Thoracic aorta (tissue), 2 donors: ENCODE data around the gene AVEN. TPM values are rescaled to one million over a fixed set of nuclear protein-coding genes. Genes with fewer than 3 reads are reported as not detected.
"Not testable (repeated sequence)": the region's sequence is repeated elsewhere in the genome, so short reads cannot be mapped to it uniquely, and the experiment has no call there.

Experiments used
- ATAC-seq: fragments of 150-250 bp; one replicate; pipeline ENCODE4 v1.8.0; 2017; ENCODE audit warnings: low read depth; ENCODE audit not compliant: insufficient number of reproducible peaks, low FRiP score
- DNase-seq: peaks from one replicate; pipeline ENCODE4 v3.0.0-alpha.2; 2020; ENCODE audit warnings: low spot score
- H3K27ac ChIP-seq, 2 donors: fragments of 200-600 bp; sonication (generic); 1 replicate in 1 of 2; 2 replicates in 1 of 2; pipeline ENCODE4 v1.5.1; 2016; ENCODE audit warnings: mild to moderate bottlenecking in 2 of 2, moderate library complexity in 2 of 2
- H3K27me3 ChIP-seq: fragments of 200-600 bp; sonication (generic); replicated peaks from 2 replicates; pipeline ENCODE4 v1.6.0; 2016; ENCODE audit warnings: mild to moderate bottlenecking; ENCODE audit not compliant: insufficient read depth
- H3K36me3 ChIP-seq: fragments of 200-600 bp; sonication (generic); one replicate; pipeline ENCODE4 v1.5.1; 2016
- H3K4me1 ChIP-seq, 2 donors: fragments of 200-600 bp; sonication (generic); 1 replicate in 1 of 2; 2 replicates in 1 of 2; pipeline versions ENCODE4 v1.5.1 to v1.6.0; 2016; ENCODE audit warnings: low read depth in 2 of 2, mild to moderate bottlenecking in 1 of 2; ENCODE audit not compliant: control insufficient read depth in 1 of 2
- H3K4me3 ChIP-seq: fragments of 200-600 bp; sonication (generic); 2 replicates; pipeline ENCODE4 v1.5.1; 2016; ENCODE audit warnings: mild to moderate bottlenecking
- H3K9me3 ChIP-seq: fragments of 200-600 bp; sonication (generic); 2 replicates; pipeline ENCODE4 v1.5.1; 2016
- total RNA-seq, 2 donors: library from RNA; depleted of rRNA; stranded (reverse); fragments of >200 nt; gene quantifications; one replicate each; pipeline versions ENCODE4 v1.1.0 to v1.2.3, GENCODE V29; 2016
- TF ChIP-seq, protein P1 (sequence below): fragments of 200-600 bp; sonication (generic); IDR thresholded peaks from one replicate; pipeline ENCODE4 v1.5.1; 2019; ENCODE audit warnings: antibody characterized with exemption

The AVEN gene
- total RNA-seq, 2 donors from 2014 or later: 26.5 to 29.0 TPM

GRCh38 chr15:33826201-33826600 lies 212.8 kb downstream of the AVEN start:
- Histone ChIP-seq H3K4me3 (no peak overlapping the region), H3K36me3 (no peaks in the 10 kb centered on the region), H3K27me3 (no peaks in the 10 kb centered on the region), H3K4me1 (no peaks in the 10 kb centered on the region), H3K27ac (no peak overlapping the region), H3K9me3 (no peaks in the 10 kb centered on the region)
- ATAC-seq (no peak), DNase-seq (no peak)
- TF ChIP-seq, protein P1, sequence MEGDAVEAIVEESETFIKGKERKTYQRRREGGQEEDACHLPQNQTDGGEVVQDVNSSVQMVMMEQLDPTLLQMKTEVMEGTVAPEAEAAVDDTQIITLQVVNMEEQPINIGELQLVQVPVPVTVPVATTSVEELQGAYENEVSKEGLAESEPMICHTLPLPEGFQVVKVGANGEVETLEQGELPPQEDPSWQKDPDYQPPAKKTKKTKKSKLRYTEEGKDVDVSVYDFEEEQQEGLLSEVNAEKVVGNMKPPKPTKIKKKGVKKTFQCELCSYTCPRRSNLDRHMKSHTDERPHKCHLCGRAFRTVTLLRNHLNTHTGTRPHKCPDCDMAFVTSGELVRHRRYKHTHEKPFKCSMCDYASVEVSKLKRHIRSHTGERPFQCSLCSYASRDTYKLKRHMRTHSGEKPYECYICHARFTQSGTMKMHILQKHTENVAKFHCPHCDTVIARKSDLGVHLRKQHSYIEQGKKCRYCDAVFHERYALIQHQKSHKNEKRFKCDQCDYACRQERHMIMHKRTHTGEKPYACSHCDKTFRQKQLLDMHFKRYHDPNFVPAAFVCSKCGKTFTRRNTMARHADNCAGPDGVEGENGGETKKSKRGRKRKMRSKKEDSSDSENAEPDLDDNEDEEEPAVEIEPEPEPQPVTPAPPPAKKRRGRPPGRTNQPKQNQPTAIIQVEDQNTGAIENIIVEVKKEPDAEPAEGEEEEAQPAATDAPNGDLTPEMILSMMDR: no peak

DNA sequence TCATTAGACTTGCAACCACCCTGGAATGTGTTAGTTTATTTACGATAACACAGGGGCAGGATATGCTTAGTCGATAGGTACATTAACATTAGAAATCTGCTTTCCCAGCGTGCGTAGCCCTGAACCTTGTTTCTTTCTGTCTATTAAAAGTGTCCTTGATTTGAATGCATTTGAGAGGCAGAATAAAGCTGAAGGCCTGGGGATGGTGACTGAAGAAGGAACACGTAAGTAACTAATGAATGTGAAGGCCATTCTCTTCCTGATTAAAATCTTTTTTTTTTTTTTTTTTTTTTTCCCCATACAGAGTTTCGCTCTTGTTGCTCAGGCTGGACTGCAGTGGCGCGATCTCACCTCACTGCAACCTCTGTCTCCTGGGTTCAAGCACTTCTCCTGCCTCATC lies 213.6 kb downstream of the AVEN start:
- no peak for ATAC-seq
- H3K36me3 ChIP-seq: no peaks in the 10 kb centered on the region
- H3K4me3 ChIP-seq: no peak overlapping the region

GRCh38 chr15:33823119-33823518 lies 215.9 kb downstream of the AVEN start:
- DNase-seq: no peak
- H3K36me3 ChIP-seq: no peaks in the 10 kb centered on the region
- H3K4me1 ChIP-seq: no peaks in the 10 kb centered on the region
- H3K27me3 ChIP-seq: no peaks in the 10 kb centered on the region
- no peaks in the 10 kb centered on the region for H3K9me3 ChIP-seq
- H3K27ac ChIP-seq: no peak overlapping the region
- no peak for ATAC-seq
- TF ChIP-seq, protein P1: no peak
- H3K4me3 ChIP-seq: no peak overlapping the region

More for the DNA sequence above, 213.6 kb downstream of the AVEN start:
- Histone ChIP-seq H3K4me1 (no peaks in the 10 kb centered on the region), H3K27ac (no peak overlapping the region), H3K9me3 (no peaks in the 10 kb centered on the region), H3K27me3 (no peaks in the 10 kb centered on the region)
- DNase-seq: no peak
- TF ChIP-seq, protein P1: no peak

DNA sequence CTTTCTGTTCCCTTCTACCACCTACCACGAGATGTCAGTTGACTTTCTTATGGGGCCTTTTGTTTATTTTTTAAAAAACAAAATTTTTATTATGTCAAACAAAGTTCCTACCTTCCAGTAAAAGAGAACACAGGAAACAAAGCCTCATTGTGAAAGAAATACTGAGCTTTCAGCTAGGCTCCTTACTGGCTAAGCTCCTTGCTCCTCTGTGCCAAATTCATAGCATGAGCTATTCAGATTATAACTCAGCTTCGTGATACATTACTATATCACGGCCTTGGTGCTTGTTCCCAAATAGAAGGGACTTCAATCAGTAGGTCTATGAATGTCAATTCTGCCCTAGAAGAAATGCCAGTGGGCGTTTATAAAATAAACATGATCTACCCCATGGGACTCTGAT lies 216.5 kb downstream of the AVEN start:
- Histone ChIP-seq H3K9me3 (no peaks in the 10 kb centered on the region), H3K27ac (no peak overlapping the region), H3K4me1 (no peaks in the 10 kb centered on the region), H3K4me3 (no peak overlapping the region), H3K36me3 (no peaks in the 10 kb centered on the region), H3K27me3 (no peaks in the 10 kb centered on the region)
- ATAC-seq (no peak), DNase-seq (no peak)
- TF ChIP-seq, protein P1: no peak

- H3K27me3 ChIP-seq, ATAC-seq, H3K4me3 ChIP-seq, DNase-seq, H3K4me1 ChIP-seq, H3K36me3 ChIP-seq, H3K27ac ChIP-seq, H3K9me3 ChIP-seq: not testable (repeated sequence)
Observed at GRCh38 chr15:33819499-33819898, 219.5 kb downstream of the AVEN start.

Other genes starting within 250 kb of the AVEN start
- not detected for gene CHRM5, start 70.7 kb downstream of the AVEN start, total RNA-seq
- 10 to 100 TPM; 38.0 to 49.0 TPM for gene EMC7, start 62.7 kb upstream of the AVEN start, total RNA-seq
- 1 to 10 TPM in 1 of 2 donors, under 1 TPM in 1; 0.27 to 1.2 TPM for gene PGBD4, start 62.9 kb upstream of the AVEN start, total RNA-seq
- 10 to 100 TPM; 61.9 to 93.8 TPM for gene KATNBL1, start 170.9 kb upstream of the AVEN start, total RNA-seq
- gene EMC4, start 185.8 kb upstream of the AVEN start, total RNA-seq: 100 to 1,000 TPM; 107 to 113 TPM